NCI-H2196 (cell line): ENCODE measurements around the gene TTC9B.

Experiments used
- DNase-seq: peaks from one replicate; lab custom pipeline; 2025; ENCODE audit not compliant: unreplicated experiment; lab: John Stamatoyannopoulos, UW

The TTC9B gene

GRCh38 chr19:40249201-40249600 is 31.0 kb upstream of the TTC9B start:
- no peak for DNase-seq

GRCh38 chr19:40247735-40248262 is 29.6 kb upstream of the TTC9B start:
- DNase-seq: no peak

- DNase-seq: no peak
Observed at GRCh38 chr19:40247178-40247577, 29.0 kb upstream of the TTC9B start.

DNA sequence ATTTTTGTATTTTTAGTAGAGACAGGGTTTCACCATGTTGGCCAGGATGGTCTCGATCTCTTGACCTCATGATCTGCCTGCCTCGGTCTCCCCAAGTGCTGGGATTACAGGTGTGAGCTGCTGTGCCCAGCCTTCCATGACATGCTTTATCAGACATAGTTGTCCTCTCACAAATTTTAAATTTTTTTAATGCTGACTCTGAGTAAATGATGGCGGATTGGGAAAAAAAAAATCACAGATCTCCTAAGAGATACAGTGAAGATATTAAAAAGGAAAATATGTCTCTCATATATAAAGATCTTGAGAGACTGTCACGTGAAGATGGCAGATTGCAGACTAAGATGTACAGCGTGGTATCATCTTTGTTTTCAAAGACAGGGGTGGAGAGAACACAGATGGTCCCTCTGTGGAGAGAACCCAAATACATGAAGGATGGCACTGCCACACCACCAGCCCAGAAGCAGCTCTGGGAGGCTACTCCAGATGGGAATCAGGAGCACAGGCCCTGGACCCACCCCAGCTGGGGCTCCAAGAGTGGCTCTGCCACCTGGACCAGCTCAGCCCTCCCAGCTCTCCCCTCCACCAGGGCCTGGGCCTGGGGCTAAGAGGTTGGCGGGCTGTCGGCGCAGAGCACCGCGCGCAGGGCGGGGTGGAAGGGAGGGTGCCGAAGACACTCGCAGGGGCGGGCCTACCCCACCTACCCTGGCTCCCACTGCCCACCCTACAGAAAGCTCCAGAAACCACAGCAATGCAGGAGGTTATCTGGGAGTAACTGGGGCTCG is 28.3 kb upstream of the TTC9B start:
- no peak for DNase-seq

GRCh38 chr19:40245506-40246128 is 27.4 kb upstream of the TTC9B start:
- DNase-seq: no peak

- no peak for DNase-seq
Observed at GRCh38 chr19:40244579-40245317, 26.6 kb upstream of the TTC9B start.

DNA sequence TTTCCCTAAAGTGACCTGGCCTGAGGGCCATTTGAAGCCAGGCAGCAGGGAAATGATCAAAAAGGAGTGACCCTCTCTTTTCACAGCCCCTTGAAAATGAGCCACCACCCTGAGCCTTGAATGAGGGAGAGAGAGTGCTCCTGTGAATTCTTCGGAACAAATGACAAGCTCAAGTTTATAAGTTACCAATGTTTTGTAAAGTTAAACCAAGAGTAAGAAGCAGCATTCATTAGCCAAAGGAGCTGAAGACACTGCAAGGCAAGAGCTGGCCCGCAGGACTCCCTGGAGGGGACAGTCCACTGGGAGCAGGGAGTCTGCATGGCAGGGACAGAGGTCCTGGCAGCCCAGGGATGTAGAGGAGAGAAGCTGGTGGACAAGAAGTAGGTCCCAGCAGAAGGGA is 25.0 kb upstream of the TTC9B start:
- DNase-seq: no peak

- no peak for DNase-seq
Observed at GRCh38 chr19:40242480-40242879, 24.3 kb upstream of the TTC9B start.

DNA sequence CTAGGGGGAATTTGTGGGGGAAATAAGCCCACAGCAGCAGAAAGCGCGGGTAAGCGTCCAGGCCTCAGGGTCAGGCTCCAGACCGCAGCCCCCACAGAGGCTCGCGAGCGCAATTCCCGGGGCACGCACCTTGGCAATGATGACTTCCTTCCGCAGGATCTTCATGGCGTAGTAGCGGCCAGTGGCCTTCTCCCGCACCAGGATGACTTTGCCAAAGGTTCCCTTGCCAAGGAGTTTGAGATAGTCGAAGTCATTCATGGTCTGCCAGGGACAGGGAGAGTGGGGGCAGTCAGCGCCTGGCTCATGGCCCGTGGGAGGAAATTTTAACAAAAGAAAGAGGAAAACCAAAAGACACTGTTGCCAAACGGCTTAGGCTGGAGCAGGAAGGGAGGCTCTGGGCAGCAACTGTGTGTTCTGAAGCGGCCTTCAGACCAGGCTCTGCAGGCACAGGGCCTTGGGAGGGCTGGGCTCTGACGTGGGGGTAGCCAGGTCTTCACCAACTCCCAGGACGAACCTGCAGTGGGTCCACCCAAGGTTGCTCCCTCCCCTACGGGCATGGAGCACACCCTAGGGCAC is 23.7 kb upstream of the TTC9B start:
- DNase-seq: no peak

DNA sequence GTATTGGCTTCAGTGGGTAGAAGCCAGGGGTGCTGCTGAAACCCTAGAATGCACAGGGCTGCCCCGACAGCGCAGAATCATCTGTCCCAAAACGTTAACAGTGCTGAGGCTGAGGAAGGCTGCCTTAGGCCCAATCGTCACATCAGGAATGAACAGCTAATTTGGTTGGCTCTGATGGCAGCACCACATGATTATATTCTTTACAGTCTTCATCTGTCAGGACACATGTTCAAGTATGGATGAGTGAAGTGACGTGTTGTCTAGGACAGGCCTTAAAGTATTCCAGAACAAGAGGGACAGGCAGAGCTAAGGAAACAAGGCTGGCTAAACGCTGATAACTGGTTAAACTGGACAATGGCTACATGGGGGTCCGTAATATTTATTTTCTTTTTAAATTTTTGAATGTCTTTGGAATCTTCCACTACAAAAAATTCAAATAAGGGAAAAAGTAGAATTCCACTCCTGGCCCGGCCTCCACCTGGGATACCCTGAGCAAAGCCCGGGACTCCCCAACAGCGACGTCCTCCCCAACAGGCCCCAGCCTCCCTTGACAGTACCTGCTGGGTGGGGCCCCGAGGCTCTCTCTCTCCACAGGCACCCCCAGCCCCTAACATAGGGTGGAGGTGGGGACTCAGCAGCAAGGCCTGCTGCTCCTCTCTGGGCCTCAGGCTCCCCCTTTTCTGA is 23.1 kb upstream of the TTC9B start:
- no peak for DNase-seq

DNA sequence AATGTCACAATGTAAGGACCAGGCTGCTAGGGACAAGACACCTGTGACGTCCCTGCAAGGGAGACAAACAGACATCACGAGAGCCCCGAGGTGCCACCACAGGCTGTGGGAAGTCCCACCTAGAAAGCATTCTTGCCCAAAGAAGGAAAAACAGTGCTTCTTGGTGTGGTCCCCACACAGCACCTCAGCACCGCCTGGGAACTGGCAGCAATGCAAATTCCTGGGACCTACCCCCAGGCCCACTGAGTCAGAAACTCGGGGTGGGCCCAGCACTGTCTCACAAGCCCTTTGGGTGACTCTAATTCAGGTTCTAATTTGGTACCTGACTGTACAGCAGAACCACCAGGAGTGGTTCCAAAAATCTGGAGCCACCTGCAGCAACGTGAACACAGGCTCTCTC is 22.1 kb upstream of the TTC9B start:
- DNase-seq: no peak

DNA sequence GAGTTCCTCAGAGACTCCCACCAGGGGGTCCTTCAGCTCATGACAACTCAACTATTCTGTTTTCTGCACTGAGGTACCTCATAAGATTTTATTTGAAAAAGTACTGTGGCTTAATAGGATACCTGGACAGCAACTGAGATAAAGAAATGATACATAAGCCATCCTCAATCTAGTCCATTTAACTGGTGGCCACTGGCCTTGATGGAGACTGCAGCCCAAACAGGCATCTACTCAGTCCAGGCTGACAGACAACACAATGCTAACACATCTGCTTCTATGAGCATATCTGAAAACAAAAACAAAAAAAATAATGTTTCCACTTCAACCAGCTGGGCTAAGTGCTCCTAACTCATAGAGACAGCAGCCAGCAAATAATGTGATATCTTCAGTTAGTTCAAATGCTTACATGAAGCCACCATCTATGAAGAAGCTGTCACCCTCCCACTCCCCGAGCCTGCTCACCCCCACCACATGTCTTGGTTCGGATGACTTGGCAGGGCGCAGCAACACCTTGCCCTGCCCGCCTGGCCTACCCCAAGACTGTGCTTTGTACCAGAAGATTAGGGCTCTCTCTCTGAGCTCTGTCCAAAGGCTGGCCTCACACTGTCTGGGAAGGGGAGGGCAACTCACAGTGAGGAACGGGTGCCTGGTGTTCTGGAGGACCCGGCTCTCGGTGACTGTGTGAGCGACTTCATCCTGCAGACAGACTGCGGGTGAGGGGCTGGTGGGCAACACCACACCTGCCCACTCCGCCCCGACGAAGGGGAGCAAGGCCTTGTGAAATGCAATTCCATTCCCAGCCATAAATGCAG is 21.4 kb upstream of the TTC9B start:
- no peak for DNase-seq

- DNase-seq: no peak
Observed at GRCh38 chr19:40238775-40239174, 20.6 kb upstream of the TTC9B start.

DNA sequence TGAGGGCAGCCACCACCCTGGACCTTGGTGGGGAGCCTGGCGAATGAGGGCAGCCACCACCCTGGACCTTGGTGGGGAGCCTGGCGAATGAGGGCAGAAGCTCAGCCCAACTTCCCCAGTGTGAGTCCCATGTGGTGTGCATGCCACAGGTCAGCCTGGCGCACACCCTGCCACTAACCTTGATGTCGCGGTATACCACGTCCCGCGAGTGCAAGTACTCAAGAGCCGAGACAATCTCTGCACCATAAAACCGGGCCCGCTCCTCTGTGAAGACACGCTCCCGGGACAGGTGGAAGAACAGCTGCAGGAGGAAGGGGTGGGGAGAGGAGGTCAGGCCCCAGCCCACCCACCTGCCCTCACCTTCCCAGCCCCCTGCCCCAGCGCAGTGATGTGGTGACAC is 19.6 kb upstream of the TTC9B start:
- DNase-seq: no peak

DNA sequence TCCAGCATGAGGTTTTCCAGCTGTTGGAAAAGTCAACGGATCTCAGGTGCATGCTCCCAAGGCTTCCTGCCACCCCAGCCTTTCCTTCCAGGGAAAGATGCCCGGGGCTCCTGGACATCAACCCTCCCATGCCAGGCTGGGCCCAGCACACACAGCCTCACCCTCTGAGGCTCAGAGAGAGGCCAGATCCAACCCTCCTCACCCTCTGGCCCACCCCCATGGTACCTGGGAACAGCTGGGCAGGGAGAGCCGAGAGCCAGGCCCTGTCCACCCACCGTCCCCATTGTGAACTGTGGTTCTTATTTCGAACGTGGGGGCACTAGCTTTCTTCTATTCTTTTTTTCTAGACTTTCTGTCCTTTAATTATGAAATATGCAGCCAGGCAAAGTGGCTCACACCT is 18.2 kb upstream of the TTC9B start:
- no peak for DNase-seq

DNA sequence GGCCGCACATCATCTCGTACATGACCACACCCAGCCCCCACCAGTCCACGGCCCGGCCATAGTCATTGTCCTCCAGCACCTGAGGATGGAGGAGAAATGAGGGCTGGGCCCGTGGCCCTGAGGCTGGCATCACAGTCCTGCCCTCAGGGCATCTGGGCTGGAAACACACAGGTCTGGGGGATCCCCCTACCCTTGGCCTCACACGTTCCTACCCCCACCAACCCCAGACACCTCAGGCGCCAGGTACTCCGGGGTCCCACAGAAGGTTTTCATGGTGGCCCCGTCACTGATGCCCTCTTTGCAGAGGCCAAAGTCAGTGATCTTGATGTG is 17.8 kb upstream of the TTC9B start:
- DNase-seq: no peak

GRCh38 chr19:40235238-40236025 is 17.2 kb upstream of the TTC9B start:
- no peak for DNase-seq

DNA sequence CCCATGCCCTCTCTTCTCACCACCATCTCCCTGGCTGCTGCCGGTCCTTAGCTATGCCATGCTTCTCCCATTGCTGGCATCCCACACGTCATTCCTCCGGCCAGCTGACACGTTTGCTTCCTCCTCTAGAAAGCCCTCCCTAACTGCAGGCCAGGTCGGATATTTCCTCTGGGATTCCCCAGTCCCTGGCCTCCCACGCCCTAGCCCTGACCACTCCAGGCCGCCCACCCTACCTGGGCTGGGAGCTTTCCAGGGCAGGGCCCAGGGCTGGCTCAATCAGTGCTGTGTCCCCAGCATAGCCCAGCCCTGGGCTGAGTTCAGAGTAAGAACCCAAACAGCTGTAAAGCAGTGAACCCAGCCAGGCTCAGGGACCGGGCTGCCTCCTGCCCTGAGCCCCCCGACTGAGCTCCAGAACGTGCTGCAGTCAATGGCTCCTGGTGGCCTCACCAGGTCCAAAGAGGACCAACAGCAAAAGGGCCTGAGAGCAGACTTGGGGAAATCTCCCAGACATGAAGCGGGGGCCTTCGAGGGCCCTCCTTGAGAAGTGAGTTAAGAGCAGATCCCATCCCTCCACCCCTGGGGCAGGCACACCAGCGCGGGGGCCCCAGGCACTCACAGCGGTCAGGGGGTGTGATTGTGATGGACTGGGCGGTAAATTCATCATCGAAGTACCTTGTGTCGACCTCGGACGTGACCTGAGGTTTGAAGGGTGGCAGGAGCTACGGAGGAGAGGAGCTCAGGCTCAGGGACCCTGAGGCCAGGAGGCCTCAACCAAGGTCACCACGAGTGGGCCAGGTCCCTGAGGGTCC is 16.4 kb upstream of the TTC9B start:
- no peak for DNase-seq
